ENCODE data around the gene PTPRG. TPM values are rescaled to one million over a fixed set of nuclear protein-coding genes. Genes with fewer than 3 reads are reported as not detected.

Gene PTPRG
- polyA plus RNA-seq, 3 donors = 76.9 to 94.9 (median 92.1) TPM

DNA sequence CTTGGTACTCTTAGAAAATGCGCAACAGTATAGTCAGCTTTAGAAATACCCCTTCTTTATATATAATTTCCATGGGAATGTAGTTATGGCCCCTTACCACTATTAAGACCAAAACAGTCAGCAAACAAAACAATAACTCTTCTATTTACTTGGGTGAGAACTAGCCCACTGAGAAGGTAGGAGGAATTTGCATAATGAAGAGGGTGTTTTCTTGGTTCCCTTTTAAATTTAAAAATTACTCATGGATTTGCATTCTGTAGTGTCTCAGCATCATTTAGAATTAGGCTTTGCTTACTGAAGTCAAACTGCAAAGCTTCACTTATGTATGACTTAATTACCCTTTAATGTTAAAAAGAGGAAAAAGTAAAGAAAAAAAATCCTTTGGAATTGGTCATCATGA, 350.8 kb downstream of the PTPRG start:
- DNase-seq (ENCODE audit: extremely low read depth in 1 of 11, low read depth in 9 of 11, low spot score in 4 of 11) = no peak

GRCh38 chr3:61913701-61914100, 352.3 kb downstream of the PTPRG start:
- no peak for DNase-seq (ENCODE audit: extremely low read depth in 1 of 11, low read depth in 9 of 11, low spot score in 4 of 11)

GRCh38 chr3:61914276-61914675, 352.9 kb downstream of the PTPRG start:
- no peak for DNase-seq (ENCODE audit: extremely low read depth in 1 of 11, low read depth in 9 of 11, low spot score in 4 of 11)

- no peak for DNase-seq (ENCODE audit: extremely low read depth in 1 of 11, low read depth in 9 of 11, low spot score in 4 of 11)
Observed at GRCh38 chr3:61915296-61915695, 353.9 kb downstream of the PTPRG start.

DNA sequence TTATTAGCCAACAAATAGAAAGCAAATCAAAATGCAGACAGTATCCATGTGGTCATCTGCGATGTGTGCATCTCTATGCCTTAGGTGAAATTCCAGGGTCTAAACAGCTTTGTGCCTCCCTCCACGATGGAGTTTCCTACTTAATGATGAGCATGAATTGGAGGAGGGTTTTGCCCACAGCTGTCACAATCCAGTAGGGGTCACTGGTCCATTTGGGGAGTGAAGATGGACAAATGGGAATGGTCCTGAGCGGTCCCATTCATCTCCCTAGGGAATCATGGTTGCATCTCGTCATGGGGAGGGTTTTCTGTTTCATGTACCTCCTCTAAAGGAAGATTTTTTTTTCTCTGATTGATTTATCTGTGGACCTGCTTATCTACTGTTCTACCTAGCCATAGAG, 358.0 kb downstream of the PTPRG start:
- no peak for DNase-seq (ENCODE audit: extremely low read depth in 1 of 11, low read depth in 9 of 11, low spot score in 4 of 11)

DNA sequence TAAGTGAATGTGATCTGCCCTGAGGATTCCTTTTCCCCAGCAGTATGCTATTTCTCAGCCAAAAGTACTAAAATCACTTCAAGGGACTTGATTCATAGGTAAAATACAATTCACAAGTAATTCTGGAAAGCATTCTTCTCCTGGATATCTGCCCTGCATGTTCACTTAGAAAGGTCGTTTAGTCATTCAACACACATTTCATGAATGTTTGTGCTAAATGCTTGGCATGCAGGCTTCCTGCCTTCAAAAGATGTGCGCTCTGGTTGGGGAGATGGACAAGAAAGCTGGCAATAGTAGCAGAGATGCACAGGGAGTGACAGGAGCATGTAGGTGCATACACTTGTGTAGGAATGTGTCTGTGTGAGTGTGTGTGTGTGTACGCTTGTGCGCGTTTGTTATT, 360.7 kb downstream of the PTPRG start:
- no peak for DNase-seq (ENCODE audit: extremely low read depth in 1 of 11, low read depth in 9 of 11, low spot score in 4 of 11)

DNA sequence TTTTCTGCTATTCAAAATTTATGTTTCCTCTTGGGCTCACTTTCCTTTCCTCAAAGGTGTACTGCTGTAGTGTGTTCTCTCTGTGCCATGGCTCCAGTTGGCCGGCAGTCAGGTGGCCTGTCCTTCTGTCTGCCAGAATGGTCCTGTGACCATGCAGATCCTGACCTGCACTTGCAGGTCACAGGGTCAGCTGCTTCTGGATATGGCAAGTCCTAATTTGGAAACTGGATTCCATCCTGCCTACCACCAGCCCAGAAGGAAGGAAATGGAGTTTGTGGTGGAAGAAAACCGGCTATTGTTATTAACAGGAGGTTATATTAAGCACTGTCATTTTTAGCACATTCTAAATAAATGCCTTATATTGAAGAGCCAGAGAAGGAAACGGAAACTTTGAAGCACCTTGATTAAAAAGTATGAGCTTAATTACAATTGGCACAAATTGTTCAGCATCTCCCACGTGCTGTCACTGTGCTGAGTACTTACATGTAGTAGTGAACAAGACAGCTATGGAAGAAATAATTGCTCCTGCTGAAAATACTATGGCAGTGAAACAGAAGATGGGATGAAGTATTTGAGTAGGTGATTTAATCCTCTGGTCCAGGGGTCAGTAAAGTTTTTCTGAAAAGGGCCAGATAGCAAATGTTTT, 362.8 kb downstream of the PTPRG start:
- DNase-seq (ENCODE audit: extremely low read depth in 1 of 11, low read depth in 9 of 11, low spot score in 4 of 11) = no peak

DNA sequence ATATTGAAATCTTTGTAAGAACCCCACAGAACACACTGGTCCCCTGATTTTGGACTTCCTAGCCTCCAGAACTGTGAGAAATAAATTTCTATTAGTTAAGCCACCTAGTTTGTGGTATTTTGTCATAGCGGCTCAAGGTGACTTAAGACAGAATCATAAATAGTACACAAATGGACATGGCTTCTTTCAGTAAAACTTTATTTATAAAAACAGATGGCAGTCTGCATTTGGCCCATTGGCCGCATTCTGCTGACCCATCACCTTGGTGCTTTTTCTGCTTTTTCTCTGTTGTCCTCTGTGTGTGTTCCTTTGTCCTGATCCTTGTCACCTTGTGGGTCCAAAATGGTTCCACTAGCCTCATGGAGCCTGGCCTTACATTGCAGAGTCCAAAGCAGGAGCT, 363.6 kb downstream of the PTPRG start:
- no peak for DNase-seq (ENCODE audit: extremely low read depth in 1 of 11, low read depth in 9 of 11, low spot score in 4 of 11)

DNA sequence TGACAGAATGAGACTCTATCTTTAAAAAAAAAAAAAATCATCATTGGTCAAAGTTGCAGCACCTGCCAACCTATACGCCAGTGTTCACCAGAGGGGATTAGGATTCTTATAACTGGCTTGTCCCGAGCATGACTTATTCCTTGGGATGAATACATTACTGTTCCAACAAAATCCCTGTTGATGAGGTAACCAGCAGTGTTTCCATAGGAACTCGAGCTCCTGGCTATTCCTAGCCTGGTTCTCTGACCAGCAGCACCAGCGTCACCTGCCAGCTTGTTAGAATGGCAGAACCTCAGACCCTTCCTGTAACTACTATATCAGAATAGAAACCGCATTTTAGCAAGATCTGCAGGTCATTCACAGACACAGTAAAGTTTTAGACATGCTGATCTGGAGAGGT, 364.4 kb downstream of the PTPRG start:
- DNase-seq (ENCODE audit: extremely low read depth in 1 of 11, low read depth in 9 of 11, low spot score in 4 of 11) = no peak

DNA sequence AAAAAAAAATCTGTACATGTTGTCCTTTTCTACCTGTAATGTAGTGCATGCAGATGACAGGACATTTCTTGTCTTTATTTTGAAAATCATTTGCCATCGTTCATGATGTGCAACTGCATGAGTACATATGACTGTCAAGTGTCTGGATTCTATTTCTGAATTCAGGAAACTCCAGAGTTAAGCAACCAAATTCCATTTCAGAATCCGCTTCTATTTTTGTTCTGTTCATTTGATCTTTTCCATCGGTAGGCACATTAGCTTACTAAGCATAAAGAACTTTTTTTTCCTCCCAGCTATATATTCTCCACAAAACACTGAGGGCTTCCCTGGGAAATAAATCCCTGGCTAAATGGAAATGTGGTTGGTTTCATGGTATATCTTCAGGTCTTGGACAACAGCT, 365.6 kb downstream of the PTPRG start:
- no peak for DNase-seq (ENCODE audit: extremely low read depth in 1 of 11, low read depth in 9 of 11, low spot score in 4 of 11)

- no peak for DNase-seq (ENCODE audit: extremely low read depth in 1 of 11, low read depth in 9 of 11, low spot score in 4 of 11)
Observed at GRCh38 chr3:61927332-61927731, 366.0 kb downstream of the PTPRG start.

GRCh38 chr3:61928039-61928438, 366.7 kb downstream of the PTPRG start:
- DNase-seq (ENCODE audit: extremely low read depth in 1 of 11, low read depth in 9 of 11, low spot score in 4 of 11) = no peak

DNA sequence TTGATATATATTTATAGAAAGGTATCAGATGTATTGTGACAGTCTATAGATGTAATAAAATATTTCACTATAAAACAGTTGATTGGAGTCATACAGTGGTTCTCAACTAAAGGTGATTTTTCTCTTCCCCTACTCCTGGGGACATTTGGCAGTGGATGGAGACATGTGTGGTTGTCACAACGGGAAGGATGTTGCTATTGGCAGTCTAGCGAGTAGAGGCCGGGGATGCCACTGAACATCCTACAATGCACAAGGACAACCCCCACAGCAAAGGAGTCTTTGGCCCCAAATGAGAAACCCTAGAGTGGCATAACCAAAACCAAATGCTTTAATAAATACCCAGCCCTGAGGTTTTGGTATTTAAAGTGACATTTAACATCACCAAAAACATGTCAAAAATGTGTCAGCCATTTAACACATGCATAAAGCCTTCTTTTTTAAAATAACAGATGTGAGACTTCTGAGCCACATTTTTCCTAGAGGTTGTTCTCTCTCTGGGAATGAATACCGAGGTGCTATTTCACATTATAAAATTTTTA, 367.5 kb downstream of the PTPRG start:
- DNase-seq (ENCODE audit: extremely low read depth in 1 of 11, low read depth in 9 of 11, low spot score in 4 of 11) = no peak

DNA sequence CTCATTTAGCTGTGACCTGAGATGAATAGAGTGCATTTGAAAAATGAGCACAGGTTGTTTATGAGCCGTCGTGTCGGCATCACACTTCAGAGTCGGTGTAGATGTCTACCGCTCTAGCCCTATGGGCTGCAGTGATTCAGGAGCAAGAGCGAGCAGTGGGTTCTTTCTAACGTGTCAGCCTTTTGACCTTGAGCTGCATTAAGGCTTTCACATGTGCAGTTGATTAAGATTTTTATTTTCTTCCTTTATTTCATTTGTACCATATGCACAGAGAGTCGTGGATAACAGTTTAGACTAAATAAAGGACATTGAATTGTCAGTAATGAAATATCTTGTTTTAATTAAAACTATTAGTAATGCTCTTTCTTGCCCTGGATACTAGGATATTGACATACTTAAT, 368.2 kb downstream of the PTPRG start:
- no peak for DNase-seq (ENCODE audit: extremely low read depth in 1 of 11, low read depth in 9 of 11, low spot score in 4 of 11)

- no peak for DNase-seq (ENCODE audit: extremely low read depth in 1 of 11, low read depth in 9 of 11, low spot score in 4 of 11)
Observed at GRCh38 chr3:61932499-61932898, 371.1 kb downstream of the PTPRG start.

DNA sequence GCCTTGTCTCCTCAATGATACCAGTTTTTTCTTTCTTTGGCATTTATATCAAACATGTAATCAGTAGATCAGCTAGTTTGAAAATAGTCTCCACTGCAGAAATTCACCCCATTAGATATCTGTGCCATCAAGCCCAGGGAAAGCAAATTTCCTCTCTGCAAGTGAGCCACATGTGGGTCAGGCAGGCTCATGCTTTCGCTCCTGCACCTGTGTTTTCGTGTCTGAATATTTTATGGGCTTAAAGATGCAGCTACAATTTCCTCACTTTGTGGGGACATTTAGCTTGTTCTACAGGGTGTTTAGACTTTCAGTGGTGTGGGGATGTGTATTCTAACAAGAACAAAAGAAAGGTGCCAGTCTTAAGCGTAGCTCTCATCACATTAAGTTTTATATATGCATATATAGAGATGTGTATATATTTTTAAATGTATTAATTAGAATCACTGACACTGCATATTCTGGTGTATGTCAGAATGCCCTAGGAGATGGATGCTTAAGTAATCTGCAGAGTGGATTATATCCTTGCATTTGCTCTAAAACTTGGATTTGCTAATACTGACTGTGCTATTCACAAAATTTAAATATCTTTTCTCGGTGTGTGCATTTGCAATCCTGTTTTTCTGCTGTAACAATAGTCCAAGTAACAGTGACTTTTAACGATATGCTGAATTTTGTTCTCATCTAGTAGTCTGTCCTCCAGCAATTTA, 372.6 kb downstream of the PTPRG start:
- no peak for DNase-seq (ENCODE audit: extremely low read depth in 1 of 11, low read depth in 9 of 11, low spot score in 4 of 11)

DNA sequence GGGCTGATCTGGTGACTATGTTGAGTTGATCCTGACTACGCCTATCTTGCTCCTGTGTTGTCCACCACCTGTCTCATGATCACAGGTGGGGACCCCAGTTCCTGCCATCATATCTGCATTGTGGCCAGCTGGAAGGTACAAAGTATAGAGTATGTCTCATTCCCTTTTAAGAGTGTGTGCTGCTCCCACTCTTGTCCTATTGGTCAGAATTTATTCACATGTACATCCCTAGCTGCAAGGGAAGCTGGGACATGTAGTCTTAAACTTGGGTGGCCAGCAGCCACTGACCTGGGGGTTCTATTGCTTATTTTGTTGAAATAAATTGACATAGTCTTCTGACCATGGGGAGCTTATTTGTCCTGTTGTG, 373.1 kb downstream of the PTPRG start:
- DNase-seq (ENCODE audit: extremely low read depth in 1 of 11, low read depth in 9 of 11, low spot score in 4 of 11) = no peak

- no peak for DNase-seq (ENCODE audit: extremely low read depth in 1 of 11, low read depth in 9 of 11, low spot score in 4 of 11)
Observed at GRCh38 chr3:61935814-61936213, 374.4 kb downstream of the PTPRG start.

- no peak for DNase-seq (ENCODE audit: extremely low read depth in 1 of 11, low read depth in 9 of 11, low spot score in 4 of 11)
Observed at GRCh38 chr3:61936344-61936937, 375.1 kb downstream of the PTPRG start.

GRCh38 chr3:61937477-61937876, 376.1 kb downstream of the PTPRG start:
- DNase-seq (ENCODE audit: extremely low read depth in 1 of 11, low read depth in 9 of 11, low spot score in 4 of 11) = no peak

Measured in renal cortex interstitium (tissue), 11 donors.